GM18870 (cell line): ENCODE measurements around the gene PDCD10.
A peak's percentile ranks its signal among the peaks of the same experiment; 100 is the strongest.

Experiments
- ATAC-seq: cut with Tn5 transposase; IDR thresholded peaks from one replicate; pipeline ENCODE4 v1.9.1; 2021; ENCODE audit warnings: moderate library complexity; ENCODE audit not compliant: unreplicated experiment

Gene PDCD10

GRCh38 chr3:167735233-167736138 lies 794 bp upstream of the PDCD10 start, which contains the start of gene SERPINI1:
TSS of gene SERPINI1 (plus strand) at chr3:167735721. CDS start at chr3:167789129, 53,408 bp downstream.
- peak; percentile 58 for ATAC-seq

GRCh38 chr3:167733961-167734497 lies 663 bp downstream of the PDCD10 start:
- no peak for ATAC-seq

GRCh38 chr3:167732313-167733065 lies 2.2 kb downstream of the PDCD10 start:
- ATAC-seq, result no peak

GRCh38 chr3:167731393-167731792 lies 3.3 kb downstream of the PDCD10 start:
- ATAC-seq, result no peak

- no peak for ATAC-seq
Observed at GRCh38 chr3:167729591-167729990, 5.1 kb downstream of the PDCD10 start.

GRCh38 chr3:167728632-167729323 lies 5.9 kb downstream of the PDCD10 start:
- ATAC-seq, result no peak

- ATAC-seq, result no peak
Observed at GRCh38 chr3:167728176-167728575, 6.5 kb downstream of the PDCD10 start.

GRCh38 chr3:167723872-167724271 lies 10.8 kb downstream of the PDCD10 start:
- ATAC-seq, result no peak

- no peak for ATAC-seq
Observed at GRCh38 chr3:167723025-167723512, 11.6 kb downstream of the PDCD10 start.

GRCh38 chr3:167718582-167718981 lies 16.1 kb downstream of the PDCD10 start:
- no peak for ATAC-seq

- no peak for ATAC-seq
Observed at GRCh38 chr3:167716920-167717319, 17.8 kb downstream of the PDCD10 start.

GRCh38 chr3:167714871-167715270 lies 19.8 kb downstream of the PDCD10 start:
- ATAC-seq, result no peak

- no peak for ATAC-seq
Observed at GRCh38 chr3:167712445-167712844, 22.2 kb downstream of the PDCD10 start.

GRCh38 chr3:167711439-167711838 lies 23.3 kb downstream of the PDCD10 start:
- no peak for ATAC-seq

- no peak for ATAC-seq
Observed at GRCh38 chr3:167710552-167710951, 24.1 kb downstream of the PDCD10 start.

- no peak for ATAC-seq
Observed at GRCh38 chr3:167709690-167710089, 25.0 kb downstream of the PDCD10 start.

GRCh38 chr3:167705840-167706239 lies 28.9 kb downstream of the PDCD10 start:
- ATAC-seq, result no peak

GRCh38 chr3:167700926-167701325 lies 33.8 kb downstream of the PDCD10 start:
- no peak for ATAC-seq

GRCh38 chr3:167700046-167700445 lies 34.6 kb downstream of the PDCD10 start:
- no peak for ATAC-seq

GRCh38 chr3:167694121-167694520 lies 40.6 kb downstream of the PDCD10 start:
- no peak for ATAC-seq

GRCh38 chr3:167691366-167691765 lies 43.3 kb downstream of the PDCD10 start:
- peak; percentile 100 for ATAC-seq
